NCI-H2107 (cell line): ENCODE measurements around the gene SRRT.
"Not testable (repeated sequence)": the region's sequence is repeated elsewhere in the genome, so short reads cannot be mapped to it uniquely, and the experiment has no call there.

Source experiments
- DNase-seq: peaks from one replicate; lab custom pipeline; 2025; lab: John Stamatoyannopoulos, UW

SRRT gene

DNA sequence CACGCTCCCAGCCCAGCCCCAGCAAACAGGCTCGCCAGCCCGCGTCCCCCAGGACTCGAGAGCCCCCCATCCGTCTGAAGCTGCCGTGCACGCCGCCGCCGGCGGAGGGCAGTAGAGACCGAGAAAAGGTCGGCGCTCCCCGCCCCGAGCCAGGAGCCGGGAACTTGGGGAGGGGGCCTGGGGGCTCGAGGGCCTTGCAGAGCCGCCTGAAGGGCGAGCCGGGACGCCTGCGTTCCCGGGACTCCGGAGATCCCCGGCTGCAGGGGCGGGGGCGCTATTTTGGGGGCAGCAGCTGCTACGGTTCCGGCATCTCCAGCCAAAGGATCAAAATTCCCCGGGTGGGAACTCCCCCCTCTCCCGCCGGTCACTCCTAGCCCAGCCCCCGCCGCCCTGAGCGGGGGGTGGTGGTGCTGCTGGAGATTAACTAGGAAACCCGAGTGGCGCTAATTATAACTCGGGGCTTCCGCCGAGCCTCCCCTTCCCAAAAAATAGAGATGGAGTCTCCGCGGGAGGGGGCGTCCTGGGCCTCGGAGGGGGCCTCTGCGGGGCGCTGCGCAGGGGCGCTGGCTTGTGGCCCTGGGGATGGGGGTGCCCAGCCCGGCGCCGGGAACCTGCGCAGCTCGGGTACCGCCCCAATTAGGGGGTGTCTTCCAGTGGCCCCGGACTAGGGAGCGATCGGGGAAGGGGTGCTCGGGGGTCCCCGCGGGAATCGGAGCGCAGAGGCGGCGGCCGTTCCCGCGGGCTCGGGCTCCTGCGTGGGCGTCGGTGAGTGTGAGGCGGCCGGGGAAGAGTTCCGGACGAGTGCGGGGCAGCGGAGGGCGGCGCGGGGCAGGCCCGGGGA lies 20.2 kb downstream of the SRRT start:
- DNase-seq: no peak

DNA sequence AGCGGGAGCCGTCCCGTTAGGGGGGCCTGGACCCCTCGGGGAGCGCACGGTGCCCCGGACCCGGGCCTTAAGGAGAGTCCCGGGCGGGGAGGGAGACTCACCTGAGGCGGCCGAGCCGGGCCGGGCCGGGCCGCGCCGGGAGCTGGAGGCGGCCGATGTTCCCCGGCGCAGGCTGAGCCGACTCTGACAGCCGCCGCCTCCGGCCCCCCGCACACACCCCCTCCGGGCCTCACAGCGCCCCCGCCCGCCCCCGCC lies 20.7 kb downstream of the SRRT start, which contains the start of gene ACHE:
ACHE (minus strand) TSS at position 188 of the 255 bp plus-strand sequence. CDS start 1,656 bp downstream, outside the sequence.
- no peak for DNase-seq

DNA sequence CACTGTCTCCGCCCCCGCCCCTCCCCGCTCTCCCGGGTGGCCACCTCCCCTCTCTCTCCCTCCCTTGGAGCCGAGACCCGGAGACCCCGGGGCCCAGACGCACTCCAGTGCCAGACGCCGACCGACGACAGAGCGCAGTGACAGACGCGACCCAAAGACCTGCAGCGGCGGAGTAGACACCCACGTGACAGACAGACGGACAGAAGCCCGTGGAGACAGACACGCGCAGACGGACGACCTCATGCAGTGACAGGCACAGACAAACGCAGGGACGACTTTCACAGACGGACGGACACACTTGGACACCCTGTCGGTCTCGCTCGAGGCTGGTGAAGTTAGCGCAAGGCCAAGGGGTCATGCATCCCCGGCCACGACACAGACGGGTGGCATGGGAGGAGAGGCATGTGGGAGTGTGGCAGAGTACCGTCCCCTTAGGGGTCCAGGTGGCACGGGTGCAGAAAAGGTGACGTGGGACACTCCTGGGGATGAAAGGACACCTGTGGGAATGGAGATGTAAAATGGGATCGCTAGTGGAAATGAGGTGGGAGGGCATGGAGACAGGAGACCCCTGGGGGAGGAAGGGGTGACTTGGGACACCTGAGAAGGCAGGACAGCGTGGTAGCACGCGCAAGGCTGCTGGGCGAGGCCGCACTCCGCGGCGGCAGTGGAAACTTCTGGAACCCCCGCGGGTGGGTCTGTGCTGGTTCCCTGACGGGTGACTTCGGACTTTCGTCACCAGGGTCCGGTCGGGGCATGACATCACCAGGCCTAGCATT lies 21.2 kb downstream of the SRRT start:
- no peak for DNase-seq

DNA sequence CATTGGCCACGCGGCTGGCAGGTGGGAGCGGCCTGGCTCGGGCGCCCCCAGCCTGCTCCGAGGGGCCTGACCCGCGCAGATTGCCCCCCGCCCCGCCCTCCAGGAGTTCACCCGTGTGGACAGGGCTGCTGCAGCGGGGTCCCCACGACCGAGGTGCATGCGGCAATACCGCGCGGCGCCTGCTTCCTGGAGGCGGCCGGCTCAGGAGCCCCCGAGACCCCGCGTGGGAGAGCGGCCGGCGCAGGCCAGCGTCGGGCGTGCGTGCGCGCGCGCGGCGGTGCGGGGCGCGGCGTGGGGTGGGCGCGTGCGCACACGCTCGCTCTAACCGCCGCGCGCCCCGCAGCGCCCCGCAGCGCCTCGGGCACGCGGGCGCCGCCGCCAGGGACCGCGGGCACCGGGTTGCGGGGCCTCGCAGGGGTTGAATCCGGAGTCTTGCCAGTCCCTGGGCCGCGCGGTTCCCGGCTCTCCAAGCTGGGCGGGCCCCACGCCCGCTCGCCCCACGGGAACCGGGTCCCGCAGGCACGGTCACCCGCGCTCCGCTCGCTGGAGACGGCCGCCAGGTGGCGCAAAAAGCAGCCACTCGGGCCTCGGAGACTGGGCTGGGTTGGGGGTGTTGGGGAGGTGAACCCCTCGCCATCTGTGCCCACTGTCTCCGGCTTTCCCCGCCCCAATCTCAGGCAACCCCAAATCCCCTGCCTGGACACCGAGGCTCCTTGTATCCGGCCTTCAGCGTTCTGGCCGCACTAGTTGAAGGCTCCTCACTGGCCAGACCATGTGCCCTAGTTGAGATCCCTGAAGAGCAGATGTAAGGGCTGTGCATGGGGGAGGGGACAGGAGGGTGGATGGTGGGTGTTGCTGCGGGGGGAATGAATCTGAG lies 22.1 kb downstream of the SRRT start:
- DNase-seq: no peak

DNA sequence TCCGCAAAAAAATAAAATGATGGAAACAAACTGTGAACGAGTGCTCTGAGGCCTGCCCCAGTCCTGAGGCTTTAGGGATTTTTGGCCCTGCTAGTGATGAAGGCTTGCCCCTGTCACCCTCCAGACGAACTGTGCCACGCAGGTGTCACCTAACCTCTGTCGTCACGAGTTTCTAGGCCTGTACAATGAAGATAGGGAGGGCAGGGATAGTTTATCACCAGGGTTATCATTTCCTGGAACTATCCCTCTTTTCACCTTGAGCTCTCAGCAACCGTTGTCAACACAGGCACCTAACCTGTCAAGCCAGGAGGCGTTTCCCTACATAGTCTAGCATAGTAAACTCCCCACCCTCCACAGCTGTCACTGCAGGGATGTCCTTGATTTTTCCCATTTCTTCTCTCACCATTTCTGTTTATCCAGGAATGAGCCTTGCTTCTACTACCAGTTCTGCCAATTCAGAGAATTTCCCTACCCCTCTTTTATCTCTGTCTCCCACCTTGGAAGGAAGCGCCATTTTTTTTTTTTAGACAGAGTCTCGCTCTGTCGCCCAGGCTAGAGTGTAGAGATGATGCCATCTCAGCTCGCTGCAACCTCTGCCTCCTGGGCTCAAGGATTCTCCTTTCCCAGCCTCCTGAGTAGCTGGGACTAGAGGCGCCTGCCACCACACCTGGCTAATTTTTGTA lies 23.0 kb downstream of the SRRT start:
- no peak for DNase-seq

DNA sequence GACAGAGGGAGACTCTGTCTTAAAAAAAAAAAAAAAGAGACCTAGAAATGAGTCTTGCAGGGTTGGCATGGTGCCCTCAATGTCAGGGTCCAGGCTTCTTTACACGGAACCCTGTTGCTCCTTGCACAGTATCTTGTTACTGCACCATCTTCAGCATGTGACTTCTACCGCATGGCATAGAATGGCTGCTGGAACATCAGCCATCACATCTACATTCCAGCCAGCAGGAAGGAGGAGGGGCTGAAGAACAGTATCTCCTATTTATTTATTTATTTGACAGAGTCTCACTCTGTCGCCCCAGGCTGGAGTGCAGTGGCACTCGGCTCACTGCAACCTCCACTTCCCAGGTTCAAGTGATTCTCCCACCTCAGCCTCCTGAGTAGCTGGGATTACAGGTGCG lies 24.5 kb downstream of the SRRT start:
- DNase-seq: no peak

DNA sequence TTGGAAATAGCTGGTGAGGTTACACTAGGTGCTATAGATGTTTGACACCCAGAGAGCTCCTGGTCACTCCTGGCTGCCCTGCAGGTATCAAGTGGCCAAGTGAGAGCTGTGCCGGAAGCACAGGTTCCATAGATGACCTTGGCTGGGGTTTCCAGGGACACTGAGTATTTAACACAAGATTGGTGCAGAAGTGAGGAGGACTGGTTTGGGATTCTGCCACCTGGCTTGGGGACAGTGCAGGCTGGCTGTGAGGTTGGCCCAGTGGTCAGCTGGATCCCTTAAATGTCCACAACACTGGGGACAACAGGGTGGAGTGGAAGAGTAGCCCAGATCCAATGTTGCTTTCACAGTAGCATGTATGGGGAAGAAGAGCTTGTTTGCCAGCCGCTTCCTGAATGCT lies 26.1 kb downstream of the SRRT start:
- DNase-seq: no peak

DNA sequence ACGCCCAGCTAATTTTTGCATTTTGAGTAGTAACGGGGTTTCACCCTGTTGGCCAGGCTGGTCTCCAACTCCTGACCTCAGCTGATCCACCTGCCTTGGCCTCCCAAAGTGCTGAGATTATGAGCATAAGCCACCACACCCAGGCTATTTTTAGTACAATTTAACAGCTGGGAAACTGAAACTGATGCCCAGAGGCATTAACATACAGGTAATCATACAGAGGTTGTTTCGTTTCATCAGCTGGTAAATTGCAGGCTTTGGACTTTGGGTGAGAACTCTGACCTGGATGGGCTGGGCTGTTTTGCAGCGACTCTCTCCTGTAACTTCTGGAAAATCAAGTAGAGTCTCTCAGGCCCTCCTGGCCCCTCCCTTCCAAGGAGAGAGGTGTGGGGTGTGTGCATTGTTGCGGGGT lies 27.0 kb downstream of the SRRT start:
- DNase-seq: no peak

DNA sequence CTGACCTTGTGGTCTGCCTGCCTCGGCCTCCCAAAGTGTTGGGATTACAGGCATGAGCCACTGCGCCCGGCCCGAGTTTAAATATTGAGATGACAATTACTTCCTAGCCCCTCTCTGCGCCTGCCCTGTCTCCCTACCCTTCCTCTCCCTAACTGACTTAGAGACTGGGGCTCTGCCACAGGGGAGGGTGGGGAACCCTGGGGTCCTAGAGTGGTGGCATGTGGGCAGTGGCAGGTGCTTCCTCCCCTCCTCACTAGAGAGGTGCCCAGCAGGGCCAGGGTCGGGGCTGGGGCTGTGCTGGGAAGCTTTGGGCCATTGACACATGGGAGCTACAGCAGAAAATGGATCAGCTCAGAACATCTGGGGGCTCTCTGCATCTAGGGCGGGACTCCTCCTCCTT lies 27.7 kb downstream of the SRRT start:
- no peak for DNase-seq

DNA sequence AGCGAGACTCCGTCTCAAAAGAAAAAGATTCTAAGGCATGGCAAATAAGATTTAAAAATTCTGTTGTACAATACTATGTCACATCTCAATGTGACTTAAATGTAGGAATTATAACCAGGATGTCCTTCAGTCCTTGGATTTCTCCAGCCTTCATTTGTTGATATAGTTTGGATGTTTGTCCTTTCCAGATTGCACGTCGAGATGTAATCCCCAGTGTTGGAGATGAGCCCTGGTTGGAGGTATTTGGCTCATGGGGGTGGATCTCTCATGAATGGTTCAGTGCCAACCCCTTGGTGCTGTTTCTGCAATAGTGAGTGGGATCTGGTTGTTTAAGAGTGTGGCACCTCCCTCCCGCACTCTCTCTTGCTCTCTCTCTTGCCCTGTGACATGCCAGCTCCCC lies 33.6 kb downstream of the SRRT start:
- no peak for DNase-seq

DNA sequence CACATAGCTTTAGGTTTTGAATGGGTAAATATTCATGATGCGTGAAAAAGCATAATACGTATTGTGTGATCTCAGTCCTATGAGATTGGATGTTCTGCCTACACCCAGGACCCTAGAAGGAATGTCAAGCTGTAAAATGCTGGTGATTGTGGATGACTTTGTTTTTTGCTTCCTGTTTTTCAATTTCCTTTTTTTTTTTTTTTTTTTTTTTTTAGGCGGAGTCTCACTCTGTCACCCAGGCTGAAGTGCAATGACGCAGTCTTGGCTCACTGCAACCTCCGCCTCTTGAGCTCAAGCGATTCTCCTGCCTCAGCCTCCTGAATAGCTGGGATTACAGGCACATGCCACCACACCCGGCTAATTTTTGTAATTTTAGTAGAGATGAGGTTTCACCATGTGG lies 35.5 kb downstream of the SRRT start:
- DNase-seq: not testable (repeated sequence)

DNA sequence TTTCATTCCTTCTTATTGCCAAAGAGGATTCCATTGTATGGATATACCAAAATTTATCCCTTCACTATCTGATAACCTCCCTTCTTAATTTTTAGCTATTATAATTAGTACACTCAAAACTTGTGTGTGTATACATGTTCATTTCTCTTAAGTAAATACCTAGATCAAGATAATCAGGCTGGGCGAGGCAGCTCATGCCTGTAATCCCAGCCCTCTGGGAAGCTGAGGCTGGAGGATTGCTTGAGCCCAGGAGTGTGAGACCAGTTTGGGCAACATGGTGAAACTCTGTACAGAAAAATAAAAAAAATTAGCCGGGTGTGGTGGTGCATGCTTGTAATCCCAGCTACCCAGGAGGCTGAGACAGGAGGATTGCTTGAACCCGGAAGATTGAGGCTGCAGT lies 36.6 kb downstream of the SRRT start:
- DNase-seq: no peak

DNA sequence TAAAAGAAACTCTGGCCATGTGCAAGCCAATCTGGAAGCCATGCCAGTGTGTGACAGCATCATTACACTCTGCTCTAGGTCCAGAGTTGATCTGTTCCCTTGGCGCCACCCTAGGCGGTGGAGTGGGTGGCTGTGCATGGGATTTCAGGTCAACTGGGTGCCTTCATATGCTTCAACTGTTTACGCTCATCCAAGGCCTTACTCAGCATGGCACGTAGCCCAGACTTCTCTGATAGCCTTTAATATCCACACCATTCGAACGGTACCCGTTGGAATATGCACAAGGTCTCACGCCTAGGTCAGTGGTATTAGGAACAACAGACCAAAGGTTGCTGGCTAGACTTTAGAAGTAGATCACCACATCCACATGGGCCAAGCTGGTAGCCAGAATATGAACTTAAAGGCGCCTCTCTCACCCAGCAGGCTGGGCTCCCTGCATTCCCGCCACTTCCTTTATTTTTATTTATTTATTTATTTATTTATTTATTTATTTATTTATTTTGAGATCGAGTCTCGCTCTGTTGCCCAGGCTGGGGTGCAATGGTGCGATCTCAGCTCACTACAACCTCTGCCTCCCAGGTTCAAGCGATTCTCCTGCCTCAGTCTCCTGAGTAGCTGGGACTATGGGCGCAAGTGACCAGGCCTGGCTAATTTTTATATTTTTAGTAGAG lies 39.4 kb downstream of the SRRT start:
- no peak for DNase-seq

DNA sequence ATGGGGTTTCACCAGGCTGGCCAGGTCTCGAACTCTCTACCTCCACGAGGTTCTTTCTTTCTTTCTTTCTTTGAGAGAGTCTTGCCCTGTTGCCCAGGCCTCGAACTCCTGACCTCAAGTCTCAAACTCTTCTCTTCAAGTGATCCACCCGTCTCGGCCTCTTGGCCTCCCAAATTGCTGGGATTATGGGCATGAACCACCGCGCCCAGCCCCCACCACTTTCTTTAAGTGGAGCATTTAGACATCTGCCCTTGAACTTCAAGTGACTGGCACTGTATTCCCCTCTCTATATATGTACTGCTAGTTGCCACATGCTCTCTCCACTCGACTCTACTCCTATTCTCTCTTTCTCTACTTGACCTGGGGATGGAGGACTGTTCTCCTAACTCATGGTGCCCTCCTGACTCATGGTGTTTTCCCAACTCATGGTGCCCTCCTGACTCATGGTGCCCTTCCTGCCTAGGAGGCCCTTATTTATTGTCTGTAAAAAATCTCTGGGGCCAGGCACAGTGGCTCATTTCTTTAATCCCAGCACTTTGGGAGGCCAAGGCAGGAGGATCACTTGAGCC lies 40.1 kb downstream of the SRRT start:
- no peak for DNase-seq

DNA sequence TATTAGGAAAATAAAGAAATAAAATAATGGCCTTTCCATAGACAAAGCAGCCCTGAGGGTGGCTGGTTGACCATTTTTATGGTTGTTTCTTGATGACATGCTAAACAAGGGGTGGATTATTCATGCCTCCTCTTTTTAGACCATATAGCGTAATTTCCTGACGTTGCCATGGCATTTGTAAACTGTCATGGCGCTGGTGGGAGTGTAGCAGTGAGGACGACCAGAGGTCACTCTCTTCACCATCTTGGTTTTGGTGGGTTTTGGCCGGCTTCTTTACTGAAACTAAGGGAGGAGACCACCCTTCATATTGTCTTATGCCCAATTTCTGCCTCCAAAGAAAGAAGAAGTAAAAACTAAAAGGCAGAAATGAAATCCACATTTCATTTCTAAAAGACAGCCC lies 44.4 kb downstream of the SRRT start:
- not testable (repeated sequence) for DNase-seq

DNA sequence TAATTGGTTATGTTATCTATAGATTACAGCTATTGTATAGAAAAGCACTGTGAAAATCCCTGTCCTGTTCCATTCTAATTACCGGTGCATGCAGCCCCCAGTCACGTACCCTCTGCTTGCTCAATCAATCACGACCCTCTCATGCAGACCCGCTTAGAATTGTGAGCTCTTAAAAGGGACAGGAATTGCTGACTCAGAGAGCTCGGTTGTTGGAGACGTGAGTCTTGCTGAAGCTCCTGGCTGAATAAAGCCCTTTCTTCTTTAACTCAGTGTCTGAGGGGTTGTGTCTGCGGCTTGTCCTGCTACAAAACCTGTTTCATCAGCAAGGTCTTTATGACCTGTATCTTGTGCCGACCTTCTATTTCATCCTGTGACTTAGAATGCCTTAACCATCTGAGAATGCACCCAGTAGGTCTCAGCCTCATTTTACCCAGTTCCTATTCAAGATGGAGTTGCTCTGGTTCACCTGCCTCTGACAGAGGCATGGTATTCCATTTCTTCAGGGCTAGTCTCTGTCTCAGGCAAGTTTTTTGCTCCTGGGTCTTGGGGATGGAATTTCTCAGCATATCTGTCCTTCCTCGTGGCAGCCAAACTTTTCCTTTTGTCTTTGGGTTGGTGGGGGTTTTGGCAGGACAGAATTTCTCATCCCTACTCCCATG lies 45.0 kb downstream of the SRRT start:
- not testable (repeated sequence) for DNase-seq

DNA sequence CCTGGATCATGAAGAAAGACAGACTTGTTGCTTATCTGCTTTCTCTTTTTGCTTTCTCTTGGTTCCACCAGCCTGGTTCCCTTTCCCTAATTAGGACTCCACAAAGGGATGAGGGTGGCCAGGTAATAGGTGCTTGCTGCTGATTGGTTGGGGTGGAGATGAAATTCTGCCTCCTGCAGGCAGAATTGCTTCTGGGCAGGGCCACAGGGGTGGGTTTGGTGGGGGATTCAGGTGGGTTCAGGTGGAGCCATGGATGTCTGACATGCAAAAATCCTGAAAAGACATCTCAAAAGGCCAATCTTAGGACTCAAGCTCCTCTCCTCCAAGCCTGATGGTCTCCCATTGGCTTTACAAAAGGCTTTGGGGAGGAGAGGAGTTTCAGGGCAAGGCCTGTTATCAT lies 46.1 kb downstream of the SRRT start:
- DNase-seq: no peak

DNA sequence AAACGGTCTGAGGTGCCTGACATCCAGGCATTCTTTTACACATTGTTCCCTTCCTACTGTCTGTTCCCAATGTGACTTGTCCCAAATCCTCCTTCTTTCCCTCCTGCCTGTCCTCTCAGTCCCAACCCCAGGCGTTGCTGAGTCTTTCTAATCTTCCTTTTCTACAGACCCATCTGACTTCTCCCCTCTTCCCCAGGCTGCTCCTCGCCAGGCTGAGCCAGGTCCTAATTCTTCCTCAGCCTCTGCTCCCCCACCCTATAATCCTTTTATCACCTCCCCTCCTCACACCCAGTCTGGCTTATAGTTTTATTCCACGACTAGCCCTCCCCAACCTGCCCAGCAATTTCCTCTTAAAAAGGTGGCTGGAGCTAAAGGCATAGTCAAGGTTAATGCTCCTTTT lies 48.7 kb downstream of the SRRT start:
- not testable (repeated sequence) for DNase-seq

DNA sequence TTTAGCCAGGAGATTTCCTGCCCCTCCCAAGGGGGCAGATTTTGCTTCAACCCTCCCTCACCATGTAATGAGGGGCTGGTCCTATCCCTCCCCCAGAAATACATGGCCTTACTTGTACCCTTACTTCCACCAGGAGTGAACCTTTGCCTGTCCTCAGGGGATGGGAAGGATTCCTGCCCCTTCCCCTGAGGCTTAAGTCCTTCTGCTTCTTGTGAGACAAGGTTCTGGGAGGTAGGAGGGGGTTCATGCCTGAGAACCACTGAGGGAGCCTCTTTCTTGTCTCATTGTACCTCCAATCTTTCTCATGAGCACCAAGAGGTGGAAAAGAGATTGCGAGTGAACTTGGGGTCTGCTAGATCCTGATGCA lies 54.9 kb downstream of the SRRT start:
- no peak for DNase-seq

DNA sequence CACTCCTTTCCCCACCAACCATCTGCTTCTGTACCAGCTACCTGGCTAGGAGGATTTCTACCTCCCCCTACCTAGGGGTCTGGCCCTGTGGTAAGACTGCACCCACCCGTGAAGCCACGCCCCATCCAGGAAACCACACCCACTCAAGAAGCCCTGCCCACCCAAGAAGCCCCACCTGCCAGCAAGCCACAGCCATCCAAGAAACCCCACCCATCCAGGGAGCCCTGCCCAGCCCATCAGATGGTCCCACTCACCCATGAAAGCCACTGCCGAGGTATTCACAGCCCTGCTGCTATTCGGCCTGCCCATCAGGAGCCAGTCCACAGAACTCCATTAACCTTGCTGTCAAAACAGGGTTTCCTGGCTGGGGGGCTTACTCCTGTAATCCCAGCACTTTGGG lies 58.8 kb downstream of the SRRT start:
- DNase-seq: no peak

DNA sequence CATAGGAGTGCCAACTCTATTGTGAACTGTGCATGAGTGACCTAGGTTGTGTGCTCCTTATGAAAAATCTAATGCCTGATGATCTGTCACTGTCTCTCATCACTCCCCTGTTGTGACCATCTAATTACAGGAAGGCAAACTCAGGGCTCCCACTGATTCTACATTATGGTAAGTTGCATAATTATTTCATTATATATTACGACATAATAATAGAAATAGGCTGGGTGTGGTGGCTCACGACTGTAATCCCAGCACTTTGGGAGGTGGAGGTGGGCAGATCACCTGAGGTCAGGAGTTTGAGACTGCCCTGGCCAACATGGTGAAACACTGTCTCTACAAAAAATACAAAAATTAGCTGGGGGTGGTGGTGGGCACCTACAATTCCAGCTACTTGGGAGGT lies 60.5 kb downstream of the SRRT start:
- DNase-seq: not testable (repeated sequence)
